EH (cell line): ENCODE data around the gene INTS7.

Experiments used
- DNase-seq: peaks from one replicate; pipeline ENCODE4 v3.0.0-alpha.2; 2015; ENCODE audit warnings: low read depth

The INTS7 gene, protein sequence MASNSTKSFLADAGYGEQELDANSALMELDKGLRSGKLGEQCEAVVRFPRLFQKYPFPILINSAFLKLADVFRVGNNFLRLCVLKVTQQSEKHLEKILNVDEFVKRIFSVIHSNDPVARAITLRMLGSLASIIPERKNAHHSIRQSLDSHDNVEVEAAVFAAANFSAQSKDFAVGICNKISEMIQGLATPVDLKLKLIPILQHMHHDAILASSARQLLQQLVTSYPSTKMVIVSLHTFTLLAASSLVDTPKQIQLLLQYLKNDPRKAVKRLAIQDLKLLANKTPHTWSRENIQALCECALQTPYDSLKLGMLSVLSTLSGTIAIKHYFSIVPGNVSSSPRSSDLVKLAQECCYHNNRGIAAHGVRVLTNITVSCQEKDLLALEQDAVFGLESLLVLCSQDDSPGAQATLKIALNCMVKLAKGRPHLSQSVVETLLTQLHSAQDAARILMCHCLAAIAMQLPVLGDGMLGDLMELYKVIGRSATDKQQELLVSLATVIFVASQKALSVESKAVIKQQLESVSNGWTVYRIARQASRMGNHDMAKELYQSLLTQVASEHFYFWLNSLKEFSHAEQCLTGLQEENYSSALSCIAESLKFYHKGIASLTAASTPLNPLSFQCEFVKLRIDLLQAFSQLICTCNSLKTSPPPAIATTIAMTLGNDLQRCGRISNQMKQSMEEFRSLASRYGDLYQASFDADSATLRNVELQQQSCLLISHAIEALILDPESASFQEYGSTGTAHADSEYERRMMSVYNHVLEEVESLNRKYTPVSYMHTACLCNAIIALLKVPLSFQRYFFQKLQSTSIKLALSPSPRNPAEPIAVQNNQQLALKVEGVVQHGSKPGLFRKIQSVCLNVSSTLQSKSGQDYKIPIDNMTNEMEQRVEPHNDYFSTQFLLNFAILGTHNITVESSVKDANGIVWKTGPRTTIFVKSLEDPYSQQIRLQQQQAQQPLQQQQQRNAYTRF

DNA sequence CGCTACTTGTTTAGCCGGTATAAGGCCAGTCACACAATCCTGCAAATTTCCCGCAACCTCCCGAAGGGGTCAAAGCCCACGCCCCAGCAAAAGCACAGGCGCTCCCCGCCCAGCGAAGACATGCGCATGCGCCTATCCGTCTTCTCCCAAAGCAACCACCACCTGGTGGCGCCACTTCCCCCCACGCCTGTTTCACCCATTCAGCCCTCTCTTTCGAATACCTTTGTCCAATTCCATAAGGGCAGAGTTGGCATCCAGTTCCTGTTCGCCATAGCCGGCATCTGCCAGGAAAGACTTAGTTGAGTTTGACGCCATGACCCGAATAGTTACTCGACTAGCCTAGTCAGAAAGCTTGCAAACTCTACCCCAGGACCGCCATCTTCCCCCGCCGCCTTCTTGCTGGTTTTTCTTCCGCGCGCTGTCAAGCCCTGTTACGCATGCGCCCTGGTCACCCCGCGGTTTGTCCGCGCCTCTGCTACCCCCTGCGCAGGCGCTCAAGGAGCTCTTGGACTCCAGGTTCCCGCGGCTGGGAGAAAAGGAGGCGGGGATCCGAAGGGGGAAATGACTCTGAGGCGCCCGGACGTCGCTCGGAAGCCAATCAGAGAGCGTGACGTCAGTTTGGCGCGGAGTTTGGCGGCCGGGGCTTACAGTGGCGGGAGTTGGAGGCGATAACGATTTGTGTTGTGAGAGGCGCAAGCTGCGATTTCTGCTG, at the start of gene INTS7, which contains the start of gene DTL:
Gene INTS7 (minus strand): TSS at position 435 of the 712 bp plus-strand sequence. CDS start 120 bp downstream, at position 315.
Gene DTL (plus strand): TSS at position 626 of the 712 bp plus-strand sequence. CDS start 143 bp downstream, outside the sequence.
- peak; percentile 99 for DNase-seq

DNA sequence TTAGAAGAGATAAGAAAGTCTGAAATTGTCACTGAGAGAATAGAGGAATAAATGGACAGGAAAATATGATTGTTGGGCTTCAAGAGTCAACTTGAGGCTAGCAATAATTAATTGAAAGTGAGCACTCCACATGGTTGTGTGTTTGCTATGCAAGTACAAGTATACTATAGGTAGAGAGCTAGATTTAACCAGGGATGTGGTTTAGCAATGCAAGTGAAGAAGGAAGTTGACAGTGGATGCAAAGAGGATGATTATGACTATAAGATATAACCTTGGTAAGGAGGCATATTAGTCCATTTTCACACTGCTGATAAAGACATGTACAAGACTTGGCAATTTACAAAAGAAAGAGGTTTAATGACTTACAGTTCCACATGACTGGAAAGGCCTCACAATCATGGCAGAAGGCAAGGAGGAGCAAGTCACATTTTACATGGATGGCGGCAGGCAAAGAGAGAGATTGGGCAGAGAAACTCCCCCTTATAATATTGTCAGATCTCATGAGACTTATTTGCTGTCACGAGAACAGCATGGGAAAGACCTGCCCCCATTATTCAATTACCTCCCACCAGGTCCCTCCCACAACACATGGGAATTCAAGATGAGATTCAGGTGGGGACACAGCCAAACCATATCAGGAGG, 47.5 kb upstream of the INTS7 start:
- DNase-seq, result no peak

DNA sequence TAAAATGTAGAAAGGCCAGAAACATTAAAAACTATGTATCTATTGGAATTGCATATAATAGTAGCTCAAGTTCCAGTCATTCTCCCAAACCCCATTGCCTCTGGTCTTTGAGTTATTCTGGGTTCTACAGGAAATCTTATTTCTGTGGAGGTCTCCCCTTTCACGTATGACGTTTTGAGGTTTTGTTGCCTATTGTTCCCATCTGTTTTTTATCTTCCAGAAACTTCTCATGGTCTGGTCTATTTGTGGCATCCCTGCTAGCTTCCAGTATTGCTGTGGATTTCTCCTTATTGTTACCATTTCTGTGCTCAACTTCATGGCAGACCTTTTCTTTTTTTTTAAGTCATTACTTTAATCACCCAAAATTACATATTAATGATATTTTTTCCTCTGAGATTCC, 43.5 kb upstream of the INTS7 start:
- DNase-seq, result no peak

DNA sequence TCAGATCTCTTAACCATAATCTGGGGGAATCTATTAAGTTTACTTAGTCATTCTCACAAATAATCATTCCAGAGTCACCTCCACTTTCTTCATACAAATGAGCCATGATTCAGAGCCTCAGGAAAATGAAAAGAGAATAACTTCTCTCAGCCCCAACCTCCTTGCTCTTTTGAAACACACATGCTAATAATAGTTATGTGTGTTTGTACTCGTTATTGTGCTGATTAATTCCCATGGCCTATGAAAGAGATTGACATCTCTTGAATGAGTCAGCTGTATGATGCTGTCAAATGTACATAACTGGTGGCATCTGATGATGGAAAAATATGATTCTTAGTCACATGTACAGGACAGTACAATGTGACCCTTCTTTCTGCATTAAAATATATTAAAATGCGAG, 41.7 kb upstream of the INTS7 start:
- DNase-seq, result peak; percentile 18

DNA sequence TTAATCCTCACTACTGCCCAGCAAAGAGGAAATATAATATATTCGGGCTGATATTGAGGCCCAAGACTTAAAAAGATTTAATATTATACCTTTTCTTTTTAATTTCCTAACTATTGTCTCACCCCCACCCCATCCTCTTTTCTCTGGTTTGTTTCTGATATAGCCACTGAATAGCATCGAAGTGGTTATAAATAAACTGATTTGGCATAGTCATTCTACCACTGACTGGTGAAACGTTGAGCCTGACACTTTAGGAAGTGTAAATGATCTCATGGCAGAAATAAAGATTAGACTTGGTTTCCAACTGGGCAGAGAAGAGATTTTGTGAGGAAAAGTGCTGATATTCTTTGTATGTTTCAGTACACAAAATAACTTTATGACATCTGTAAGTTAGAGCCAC, 39.5 kb upstream of the INTS7 start:
- no peak for DNase-seq

DNA sequence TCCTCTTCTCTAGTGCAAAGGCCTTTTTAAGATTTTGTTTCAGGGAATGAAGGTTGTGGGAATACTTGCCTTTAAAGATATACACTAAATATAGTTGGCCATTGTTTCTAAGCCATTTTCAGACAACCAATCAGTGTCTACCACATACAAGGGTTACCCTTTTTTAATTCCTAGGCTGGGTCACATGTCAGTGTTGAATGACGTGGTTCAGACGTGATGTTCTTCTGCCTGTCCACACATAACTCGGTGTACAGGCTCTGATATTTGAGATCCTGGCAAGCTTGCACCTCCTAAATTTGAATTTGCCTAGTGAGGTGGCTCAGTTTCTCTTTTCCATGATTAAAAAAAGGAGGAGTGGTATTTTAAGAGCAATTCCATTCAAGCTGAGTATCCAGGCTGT, 39.0 kb upstream of the INTS7 start:
- DNase-seq, result no peak

DNA sequence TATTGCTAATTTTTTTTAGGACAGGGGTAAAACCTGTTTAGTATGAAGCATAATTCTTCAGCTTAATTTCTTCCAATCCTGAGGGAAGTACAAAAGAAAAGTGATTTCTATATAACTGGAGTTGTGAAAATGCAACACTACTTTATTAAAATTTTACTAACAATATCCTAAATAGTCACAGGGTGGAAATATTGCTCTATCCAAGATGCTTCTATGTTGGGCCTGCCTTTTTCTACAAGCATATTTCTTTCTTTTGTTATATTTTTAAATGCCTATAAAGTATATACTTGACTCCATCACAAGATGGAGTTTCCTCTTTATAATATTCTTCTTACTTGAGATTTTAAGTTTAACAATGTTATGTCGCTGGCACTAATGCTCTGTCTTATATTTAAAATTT, 38.1 kb upstream of the INTS7 start:
- DNase-seq, result peak; percentile 4

DNA sequence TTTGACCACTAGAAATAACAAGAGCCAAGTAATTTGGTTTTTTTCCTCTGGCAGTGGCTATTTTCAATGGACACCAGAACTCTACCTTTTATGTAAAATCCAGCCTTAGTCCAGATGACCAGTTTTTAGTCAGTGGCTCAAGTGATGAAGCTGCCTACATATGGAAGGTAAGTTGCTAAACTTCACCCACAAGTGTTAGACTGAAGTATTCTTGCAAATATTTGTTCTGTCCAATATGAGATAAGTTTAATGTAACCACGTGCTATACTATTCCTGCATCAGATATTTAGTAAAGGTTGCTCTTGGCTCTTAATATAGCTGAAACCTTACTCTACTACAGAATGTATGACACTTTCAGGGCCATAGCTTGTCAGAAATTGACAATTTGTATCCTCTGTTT, 36.7 kb upstream of the INTS7 start:
- DNase-seq, result no peak

DNA sequence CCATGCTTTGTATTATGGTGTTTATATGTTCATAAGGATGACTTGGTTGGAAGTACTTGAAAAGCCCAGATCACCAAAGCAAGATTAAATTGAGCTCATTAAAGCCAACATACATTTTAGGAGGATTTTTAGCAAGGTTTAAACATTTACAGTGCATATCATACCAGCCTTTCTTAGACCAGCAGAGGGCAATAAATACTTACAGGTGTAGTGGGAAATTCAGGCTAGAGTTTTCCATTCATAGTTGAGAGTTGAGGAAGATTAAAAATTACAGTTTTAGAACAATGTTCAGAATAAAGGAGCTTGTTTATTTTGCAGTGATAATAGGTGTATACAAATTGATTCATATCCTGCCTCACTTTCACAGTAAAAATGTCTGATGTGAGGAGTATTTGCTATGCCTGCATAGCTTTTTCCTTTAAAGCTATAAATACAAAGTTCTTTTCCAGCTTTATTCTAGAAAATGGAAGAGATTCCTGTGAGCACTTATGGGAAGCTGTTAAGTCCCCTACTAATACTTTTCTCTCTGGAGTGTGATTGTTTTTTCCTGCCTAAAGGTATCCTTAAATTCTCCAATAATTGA, 35.5 kb upstream of the INTS7 start:
- DNase-seq, result peak; percentile 68

DNA sequence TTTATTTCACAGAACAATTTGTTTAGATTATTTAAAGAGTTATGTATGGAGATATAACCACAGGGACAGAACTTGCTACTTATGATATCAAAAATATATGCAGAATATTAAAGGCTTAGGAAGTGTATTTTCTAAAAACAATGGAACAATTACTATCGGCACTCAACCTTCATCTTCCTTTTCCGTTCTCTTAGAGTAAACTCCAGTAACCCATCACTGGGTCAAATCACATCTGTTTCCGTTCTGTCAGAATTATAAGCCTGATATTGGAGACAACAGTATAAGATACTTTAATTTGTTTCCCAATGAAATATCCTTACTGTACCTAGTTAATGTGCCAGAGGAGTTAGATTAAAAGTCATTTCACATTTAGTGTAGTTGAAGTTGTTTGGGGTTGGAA, 32.4 kb upstream of the INTS7 start:
- no peak for DNase-seq

DNA sequence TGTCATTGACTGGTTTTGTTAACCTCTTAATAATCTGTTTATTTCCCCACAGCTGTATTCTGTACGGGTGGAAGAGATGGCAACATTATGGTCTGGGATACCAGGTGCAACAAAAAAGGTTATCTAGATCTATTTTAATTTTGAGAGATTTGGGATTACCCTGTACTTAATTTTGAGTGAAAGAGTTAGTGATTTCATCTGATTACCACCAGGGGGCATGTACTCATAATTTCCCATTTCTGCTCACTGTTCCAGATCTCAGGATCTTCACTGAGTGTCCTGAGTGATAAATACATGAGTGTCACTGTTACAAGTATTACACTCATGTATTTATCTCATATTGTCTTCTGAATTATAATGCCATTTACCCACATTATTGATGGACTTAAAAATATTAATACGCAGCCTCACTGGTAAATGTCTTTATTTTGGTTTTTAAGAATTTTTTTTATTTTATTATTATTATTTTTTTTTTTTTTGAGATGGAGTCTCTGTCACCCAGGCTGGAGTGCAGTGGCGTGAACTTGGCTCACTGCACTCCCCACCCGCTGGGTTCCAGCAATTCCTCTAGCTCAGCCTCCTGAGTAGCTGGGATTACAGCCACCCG, 27.6 kb upstream of the INTS7 start:
- peak; percentile 62 for DNase-seq

DNA sequence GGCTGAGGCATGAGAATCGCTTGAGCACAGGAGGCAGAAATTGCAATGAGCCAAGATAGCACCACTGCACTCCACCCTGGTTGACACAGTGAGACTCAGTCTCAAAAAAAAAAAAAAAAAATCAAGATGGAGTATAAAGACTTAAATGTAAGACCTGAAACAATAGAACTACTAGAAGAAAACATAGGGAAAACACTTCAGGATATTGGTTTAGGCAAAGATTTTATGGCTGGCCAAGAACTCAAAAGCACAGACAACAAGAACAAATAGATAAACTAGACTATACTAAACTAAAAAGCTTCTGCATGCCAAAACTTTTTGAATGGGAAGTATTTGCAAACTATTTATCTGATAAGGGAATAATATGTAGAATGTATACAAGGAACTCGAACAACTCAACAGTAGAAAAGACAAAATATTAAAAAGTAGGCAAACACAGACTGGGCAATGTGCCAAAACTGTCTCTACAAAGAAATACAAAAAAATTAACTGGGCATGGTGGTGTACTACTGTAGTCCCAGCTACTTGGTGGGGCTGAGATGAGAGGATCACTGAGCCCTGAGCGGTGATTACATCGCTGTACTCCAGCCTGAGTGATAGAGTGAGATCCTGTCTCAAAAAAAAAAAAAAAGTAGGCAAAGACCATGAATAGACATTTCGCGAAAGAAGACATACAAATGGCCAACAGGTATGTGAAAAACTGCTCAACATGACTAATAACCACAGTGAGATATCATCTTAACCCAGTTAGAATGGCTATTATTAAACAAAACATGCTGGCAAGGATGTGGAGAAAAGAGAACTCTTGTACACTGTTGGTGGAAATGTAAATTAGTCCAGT, 25.5 kb upstream of the INTS7 start:
- peak; percentile 15 for DNase-seq

DNA sequence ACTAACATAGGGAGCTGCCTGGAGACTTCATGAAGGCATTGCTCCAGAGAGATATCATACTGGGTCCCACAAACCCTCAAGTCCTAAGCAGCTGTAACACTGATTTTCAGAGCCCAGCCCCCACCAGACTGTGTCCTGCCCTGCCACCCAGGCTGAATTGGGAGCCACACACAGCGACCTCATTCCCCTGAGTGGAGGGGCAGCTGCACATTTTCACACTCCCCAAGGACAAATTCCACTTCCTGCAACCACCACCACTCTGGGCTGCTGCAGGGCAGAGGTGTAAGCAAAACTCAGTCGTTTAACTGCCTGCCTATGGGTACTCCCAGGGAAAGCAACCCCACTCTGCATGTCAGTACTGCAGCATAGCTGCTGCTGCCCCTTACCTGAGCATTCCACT, 20.0 kb upstream of the INTS7 start:
- DNase-seq, result no peak

DNA sequence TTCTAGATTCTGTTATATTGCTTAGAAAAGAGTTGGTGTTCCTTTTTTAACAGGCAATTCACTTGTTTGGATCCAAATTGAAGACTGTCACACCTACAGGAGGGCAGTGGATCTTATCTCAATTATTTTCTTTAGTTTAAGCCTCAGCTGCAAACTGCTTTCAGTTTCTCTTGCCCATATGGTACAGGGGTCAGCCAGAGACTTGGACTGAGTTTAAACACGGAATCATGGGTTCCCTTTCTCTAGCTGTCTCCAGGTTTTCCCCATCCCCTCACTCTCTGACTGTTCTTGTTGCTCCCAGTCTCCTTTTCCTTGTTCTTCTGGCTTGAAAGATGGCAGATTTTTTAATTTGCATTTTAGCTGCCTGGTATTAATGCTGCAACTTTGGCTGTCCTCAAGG, 18.6 kb upstream of the INTS7 start:
- no peak for DNase-seq

DNA sequence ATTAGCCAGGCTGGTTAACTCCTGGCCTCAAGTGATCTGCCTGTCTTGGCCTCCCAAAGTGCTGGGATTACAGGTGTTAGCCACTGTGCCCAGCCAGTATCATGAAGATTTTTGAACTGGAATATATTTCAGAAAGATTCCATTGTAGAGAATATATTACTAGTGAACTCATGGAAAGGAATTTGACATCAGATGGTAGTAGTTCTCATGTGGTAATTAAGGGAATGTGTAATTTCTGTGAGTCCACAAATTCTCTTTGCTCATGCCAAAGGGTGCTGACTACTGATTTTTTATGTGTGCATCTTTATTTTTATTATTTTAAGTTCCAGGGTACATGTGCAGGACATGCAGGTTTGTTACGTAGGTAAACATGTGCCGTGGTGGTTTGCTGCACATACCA, 10.6 kb upstream of the INTS7 start:
- DNase-seq, result peak; percentile 62

DNA sequence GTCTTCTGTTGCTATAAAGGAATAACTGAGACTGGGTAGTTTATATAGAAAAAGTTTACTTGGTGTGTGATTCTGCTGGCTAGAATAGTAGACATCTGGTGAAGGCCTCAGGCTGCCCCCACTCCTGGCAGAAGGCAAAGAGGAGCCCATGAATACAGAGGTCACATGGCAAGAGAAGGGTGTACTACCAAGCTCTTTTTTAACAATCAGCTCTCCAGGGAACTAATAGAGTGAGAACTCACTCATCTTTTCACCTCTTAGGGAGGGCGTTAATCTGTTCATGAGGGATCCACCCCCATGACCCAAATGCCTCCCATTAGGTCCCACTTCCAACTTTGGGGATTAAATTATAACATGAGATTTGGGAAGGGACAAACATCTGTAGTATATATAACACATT, 9.5 kb upstream of the INTS7 start:
- no peak for DNase-seq

DNA sequence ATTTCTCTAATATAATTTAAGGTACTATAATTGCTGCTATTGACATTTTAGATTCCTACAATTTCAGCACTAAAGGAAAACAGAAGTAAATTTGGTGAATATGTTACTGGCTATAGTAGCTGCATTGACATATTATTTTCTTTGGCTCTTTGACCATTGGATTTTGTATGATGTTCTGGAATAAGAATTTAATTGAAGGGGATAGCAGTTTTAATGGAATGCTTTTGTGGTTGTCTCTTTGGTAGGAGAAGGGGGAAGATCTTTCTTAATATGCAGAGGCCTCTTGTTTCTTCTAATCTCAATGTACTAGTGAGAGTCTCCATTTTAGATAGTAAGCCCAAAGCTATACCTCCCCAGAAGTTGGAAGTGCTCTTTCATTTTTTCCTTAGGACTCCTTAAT, 7.1 kb upstream of the INTS7 start:
- peak; percentile 41 for DNase-seq

DNA sequence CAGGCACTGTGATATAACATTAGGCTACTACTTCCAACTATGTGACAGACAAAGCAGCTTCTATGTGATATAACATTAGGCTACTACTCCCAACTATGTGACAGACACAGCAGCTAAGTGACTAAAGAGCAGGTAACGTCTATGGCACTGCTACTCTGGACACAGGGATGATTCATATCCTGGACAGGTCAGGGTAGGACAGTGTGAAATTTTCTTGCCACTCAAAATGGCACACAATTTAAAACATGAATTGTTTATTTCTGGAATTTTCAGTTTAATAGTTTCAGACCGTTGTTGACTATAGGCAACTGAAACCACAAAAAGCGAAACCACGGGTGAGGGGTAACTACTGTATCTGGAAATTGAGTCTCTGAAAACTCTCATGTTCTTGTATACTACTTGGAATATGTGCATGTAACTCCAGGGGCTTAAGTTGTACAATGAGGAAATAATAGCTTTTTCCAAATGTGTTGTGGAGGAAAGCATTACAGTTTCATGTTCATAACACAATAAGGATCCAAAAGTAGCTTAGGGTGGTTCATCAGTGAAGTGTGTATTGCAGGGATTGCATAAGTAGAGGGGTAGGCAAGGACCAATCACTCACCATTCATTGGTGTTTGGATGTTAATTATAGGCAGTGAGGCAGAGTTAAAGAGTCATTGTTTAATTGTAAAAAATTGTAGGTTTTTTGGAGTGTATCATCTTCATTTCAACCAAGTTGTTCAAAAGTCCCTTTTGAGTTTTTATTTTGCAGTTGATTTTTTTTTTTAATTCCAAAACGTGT, 5.5 kb upstream of the INTS7 start:
- DNase-seq, result peak; percentile 20

DNA sequence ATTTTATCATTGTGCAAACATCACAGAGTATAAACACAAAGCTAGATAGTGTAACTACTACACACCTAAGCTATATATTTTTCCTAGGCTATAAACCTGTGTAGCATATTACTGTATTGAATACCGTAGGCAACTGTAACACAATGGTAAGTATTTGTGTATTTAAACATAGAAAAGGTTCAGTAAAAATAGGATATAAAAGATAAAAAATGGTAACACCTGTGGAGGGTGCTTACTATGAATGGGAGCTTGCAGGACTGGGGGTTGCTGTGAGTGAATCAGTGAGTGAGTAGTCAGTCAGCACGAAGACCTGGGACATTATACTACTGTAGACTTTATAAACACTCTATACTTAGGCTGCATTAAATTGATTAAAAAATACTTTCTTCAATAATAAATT, 4.3 kb upstream of the INTS7 start:
- DNase-seq, result no peak
